Kidney epithelial cell (primary cell): ENCODE measurements around the gene KCNC4. TPM values are rescaled to one million over a fixed set of nuclear protein-coding genes. Genes with fewer than 3 reads are reported as not detected.

Source experiments
- DNase-seq: peaks from one replicate; pipeline ENCODE4 v3.0.0-alpha.2; 2010; ENCODE audit warnings: low read depth
- H3K27me3 ChIP-seq: 2 replicates; pipeline ENCODE4 v1.6.0; 2011; ENCODE audit warnings: low read length; ENCODE audit not compliant: control insufficient read depth, insufficient read depth
- H3K36me3 ChIP-seq: 2 replicates; pipeline ENCODE4 v1.5.1; 2011; ENCODE audit warnings: low read length; ENCODE audit not compliant: control insufficient read depth, insufficient read depth
- H3K4me3 ChIP-seq: 2 replicates; pipeline ENCODE4 v1.5.1; 2011; ENCODE audit warnings: low read depth, mild to moderate bottlenecking, control low read depth, low read length
- total RNA-seq: library from RNA; depleted of rRNA; stranded (reverse); fragments of >200 nt; gene quantifications from 2 replicates; pipeline ENCODE4 v1.2.3, GENCODE V29; 2015
- TF ChIP-seq, protein P1 (sequence below): IDR thresholded peaks from 2 replicates; pipeline ENCODE4 v1.5.1; 2011; ENCODE audit warnings: mild to moderate bottlenecking, moderate library complexity, low read length, control low read depth, inconsistent platforms; ENCODE audit not compliant: insufficient read depth, poor library complexity, severe bottlenecking

The KCNC4 gene
- total RNA-seq, 1 donor from 2014 or later = 1.8 TPM

DNA sequence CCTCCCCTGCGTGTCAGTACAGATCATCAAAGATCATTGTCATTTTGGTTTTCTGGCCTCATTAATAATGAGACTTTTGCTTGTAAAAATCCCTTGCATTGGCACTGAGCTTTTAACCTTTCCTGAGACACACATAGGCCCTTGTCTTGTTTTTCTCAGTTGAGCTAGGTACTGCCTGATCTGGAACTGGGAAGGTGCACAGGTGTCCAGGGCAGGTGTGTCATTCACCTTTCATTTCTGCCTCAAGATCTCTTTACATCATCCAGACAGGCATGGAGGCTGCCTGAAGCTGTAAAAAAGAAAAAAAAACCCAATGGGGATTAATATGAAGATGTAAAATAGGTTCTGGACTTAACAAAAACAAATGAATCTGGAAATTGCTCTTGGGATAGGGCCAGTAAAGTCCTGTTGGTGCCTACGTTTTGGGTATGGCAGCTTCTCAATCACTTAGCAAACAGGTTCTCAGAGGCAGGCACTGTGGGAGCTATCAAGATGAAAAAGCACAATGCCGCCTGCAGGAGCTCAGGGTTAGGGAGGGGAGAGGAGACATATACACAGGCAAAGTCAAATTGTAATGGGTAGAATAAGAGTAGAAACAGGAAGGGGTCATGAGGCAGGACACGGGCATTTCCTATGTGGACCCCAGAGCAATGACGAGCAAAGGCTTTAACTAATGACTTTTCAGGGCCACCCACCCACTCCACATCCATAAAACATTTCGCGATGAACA is 1.0 kb upstream of the KCNC4 start:
- H3K27me3 ChIP-seq = peaks cover 24% of the 10 kb centered on the region
- H3K36me3 ChIP-seq = no peaks in the 10 kb centered on the region
- peak overlapping the region; percentile 48 for H3K4me3 ChIP-seq
- no peak for DNase-seq
- TF ChIP-seq, protein P1, sequence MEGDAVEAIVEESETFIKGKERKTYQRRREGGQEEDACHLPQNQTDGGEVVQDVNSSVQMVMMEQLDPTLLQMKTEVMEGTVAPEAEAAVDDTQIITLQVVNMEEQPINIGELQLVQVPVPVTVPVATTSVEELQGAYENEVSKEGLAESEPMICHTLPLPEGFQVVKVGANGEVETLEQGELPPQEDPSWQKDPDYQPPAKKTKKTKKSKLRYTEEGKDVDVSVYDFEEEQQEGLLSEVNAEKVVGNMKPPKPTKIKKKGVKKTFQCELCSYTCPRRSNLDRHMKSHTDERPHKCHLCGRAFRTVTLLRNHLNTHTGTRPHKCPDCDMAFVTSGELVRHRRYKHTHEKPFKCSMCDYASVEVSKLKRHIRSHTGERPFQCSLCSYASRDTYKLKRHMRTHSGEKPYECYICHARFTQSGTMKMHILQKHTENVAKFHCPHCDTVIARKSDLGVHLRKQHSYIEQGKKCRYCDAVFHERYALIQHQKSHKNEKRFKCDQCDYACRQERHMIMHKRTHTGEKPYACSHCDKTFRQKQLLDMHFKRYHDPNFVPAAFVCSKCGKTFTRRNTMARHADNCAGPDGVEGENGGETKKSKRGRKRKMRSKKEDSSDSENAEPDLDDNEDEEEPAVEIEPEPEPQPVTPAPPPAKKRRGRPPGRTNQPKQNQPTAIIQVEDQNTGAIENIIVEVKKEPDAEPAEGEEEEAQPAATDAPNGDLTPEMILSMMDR = no peak

DNA sequence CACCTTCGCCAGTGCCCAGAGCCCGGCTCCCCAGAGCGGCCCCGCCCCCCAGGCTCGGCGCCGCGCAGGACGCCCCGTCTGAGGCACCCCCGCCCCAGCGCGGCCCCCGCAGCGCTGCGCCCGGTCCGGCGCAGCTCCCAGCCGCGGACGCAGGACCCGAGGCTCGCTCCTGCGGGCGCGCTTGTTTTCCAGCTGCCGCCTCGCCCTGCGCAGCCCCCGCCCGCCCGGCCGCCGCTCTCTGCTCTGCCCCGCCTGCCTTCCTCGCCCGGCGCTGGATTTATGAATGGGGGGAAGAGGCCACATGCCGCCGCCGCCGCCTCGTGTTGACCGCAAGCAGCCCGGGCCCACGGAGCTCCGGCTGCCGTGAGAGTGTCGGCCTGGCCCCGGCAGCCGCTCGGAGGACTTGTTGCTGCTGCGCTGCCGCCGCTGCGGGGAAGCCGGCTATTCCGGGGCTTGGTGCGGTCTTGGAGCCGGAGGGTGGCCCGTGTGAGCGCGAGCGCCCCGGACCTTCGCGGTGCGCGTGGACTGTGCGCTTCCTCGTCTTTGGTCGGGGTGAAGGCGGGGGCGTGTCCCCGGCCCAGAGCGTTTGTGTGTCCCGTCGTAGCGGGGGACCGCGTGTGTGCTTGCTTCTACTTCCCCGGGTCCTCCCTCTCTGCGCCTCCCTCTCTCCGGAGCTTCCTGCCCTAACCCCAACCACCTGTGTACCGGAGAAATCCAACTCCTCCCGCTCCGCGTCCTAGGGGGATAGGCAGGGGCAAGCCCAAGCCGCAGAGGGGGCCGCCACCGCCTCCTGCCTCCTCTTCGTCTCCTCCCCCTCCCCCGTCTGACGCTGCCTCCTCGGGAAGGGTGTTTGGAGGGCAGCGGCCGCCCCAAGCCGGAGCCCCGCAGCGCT is 736 bp downstream of the KCNC4 start:
- TF ChIP-seq, protein P1 = no peak
- peak overlapping the region; percentile 48 for H3K4me3 ChIP-seq
- peaks cover 24% of the 10 kb centered on the region for H3K27me3 ChIP-seq
- no peaks in the 10 kb centered on the region for H3K36me3 ChIP-seq
- DNase-seq = no peak

DNA sequence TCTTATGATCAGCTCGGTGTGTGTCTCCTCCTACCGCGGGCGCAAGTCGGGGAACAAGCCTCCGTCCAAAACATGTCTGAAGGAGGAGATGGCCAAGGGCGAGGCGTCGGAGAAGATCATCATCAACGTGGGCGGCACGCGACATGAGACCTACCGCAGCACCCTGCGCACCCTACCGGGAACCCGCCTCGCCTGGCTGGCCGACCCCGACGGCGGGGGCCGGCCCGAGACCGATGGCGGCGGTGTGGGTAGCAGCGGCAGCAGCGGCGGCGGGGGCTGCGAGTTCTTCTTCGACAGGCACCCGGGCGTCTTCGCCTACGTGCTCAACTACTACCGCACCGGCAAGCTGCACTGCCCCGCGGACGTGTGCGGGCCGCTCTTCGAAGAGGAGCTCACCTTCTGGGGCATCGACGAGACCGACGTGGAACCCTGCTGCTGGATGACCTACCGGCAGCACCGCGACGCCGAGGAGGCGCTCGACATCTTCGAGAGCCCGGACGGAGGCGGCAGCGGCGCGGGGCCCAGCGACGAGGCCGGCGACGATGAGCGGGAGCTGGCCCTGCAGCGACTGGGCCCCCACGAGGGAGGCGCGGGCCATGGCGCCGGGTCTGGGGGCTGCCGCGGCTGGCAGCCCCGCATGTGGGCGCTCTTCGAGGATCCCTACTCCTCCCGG is 1.5 kb downstream of the KCNC4 start:
- Histone ChIP-seq H3K36me3 (no peaks in the 10 kb centered on the region), H3K27me3 (peaks cover 24% of the 10 kb centered on the region), H3K4me3 (peak overlapping the region; percentile 48)
- TF ChIP-seq, protein P1 = no peak
- DNase-seq = no peak

DNA sequence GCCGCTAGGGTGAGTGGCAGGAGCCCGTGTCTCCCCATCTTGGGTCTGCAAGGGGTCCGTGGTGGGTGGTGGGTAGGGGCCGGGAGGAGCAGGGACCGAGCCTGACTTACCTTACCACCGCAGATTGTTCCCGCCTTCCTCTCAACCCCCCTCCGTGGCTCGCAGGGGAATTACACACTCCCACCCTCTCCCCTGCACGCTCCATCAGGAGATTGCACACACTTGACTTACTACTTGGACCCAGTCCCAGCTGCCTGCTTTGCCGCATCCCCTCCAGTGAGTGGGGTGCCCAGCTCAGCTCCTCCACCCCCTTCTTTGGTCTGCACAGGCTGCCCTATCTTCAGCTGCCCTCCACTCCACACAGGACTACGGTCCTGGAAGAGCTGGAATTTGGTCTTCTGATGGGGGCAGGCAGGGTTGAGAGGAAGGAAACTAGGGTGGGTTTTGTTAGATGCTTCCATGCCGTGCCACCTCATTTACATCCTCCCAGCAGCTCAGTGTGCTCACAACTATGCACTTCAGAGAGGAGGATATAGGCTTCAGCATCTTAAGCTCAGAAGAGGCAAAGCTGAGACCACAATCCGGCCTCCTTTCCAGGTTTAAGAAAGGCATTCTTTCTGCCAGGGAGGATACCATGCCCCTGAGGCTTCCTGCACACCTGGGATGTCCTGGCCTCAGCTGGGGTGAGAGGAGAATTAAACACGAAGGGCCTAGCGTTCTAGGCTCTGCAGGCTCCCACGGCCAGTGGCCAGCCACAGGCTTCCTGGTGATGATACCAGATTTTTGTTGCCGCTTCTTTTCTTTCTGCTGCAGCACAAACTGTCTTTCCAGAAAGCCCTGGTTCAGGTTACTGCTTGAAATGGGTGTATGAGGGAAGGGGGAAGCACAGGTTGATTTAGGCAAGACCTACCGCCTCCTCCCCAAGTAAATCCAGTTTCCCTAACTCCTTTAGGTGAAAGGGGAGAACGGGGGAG is 2.3 kb downstream of the KCNC4 start:
- H3K36me3 ChIP-seq = no peaks in the 10 kb centered on the region
- no peak for DNase-seq
- TF ChIP-seq, protein P1 = no peak
- peak overlapping the region; percentile 48 for H3K4me3 ChIP-seq
- peaks cover 24% of the 10 kb centered on the region for H3K27me3 ChIP-seq

DNA sequence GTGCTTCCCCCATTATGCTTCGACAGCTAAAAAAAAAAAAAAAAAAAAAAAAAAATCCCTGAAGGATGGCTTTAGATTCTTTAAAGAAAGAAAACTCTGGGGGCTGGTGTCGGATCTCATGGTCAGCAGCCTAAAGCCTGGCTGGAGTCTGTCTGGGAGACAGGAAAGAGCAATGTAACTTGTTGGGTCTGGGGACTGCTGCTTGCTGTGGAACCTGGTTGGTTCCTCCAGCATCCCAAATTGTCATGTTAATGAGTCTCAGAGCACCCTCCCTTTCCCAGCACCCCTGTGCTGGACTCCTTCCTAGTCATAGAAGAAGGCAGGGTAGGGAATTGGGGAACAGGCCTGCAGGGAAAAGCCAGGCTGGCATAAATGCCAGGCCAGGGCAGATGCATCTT is 3.0 kb downstream of the KCNC4 start:
- no peaks in the 10 kb centered on the region for H3K36me3 ChIP-seq
- H3K4me3 ChIP-seq = no peak overlapping the region
- TF ChIP-seq, protein P1 = no peak
- no peak for DNase-seq
- H3K27me3 ChIP-seq = peaks cover 24% of the 10 kb centered on the region
